HL-60/S4 treated with phorbol 12-myristate 13-acetate at 8.2 ng/mL for 4 days and 3 days (cell line): ENCODE measurements around the gene SHMT2.

ENCODE experiments used
- in situ Hi-C: fragments of 300-500 bp; cut with MboI; formaldehyde crosslinking; loops from 2 replicates; pipeline ENCODE4 v1.15.0; 2022; ENCODE audit warnings: low sequenced_read_pairs

The SHMT2 gene

GRCh38 chr12:57223191-57224165 is 6.0 kb upstream of the SHMT2 start:
- in situ Hi-C loops = no loop called here

GRCh38 chr12:57224278-57224972 is 5.1 kb upstream of the SHMT2 start:
- in situ Hi-C loops = no loop called here

GRCh38 chr12:57224973-57225679 is 4.4 kb upstream of the SHMT2 start:
- in situ Hi-C loops = no loop called here

- in situ Hi-C loops = no loop called here
These were observed 3.8 kb upstream of the SHMT2 start for GRCh38 chr12:57225680-57226210.

- in situ Hi-C loops = no loop called here
These were observed 2.8 kb upstream of the SHMT2 start for GRCh38 chr12:57226588-57227314.

- in situ Hi-C loops = no loop called here
These were observed 2.0 kb upstream of the SHMT2 start for GRCh38 chr12:57227315-57228115.

GRCh38 chr12:57229046-57229633 is 371 bp upstream of the SHMT2 start:
- in situ Hi-C loops = no loop called here

GRCh38 chr12:57230381-57231155 is 1.1 kb downstream of the SHMT2 start:
- in situ Hi-C loops = no loop called here

- in situ Hi-C loops = no loop called here
These were observed 1.9 kb downstream of the SHMT2 start for GRCh38 chr12:57231276-57232021.

DNA sequence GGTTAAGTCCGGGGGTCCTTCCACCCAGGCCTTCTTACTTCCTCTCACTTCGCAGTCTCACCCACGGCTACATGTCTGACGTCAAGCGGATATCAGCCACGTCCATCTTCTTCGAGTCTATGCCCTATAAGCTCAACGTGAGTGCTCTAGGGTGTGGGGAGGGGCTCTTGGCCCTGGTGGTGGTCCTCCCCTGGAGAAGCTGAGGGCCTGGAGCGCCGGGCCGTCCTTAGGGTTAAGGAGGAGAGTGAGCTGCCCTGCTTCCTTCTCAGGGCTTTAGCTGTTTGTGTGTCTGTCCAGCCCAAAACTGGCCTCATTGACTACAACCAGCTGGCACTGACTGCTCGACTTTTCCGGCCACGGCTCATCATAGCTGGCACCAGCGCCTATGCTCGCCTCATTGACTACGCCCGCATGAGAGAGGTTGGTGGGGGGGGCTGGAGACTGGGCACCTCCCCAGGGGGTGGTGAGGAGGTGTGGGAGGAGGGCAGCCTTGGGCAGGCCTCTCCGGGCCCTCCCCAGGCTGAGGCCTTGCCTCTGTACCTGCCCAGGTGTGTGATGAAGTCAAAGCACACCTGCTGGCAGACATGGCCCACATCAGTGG is 2.7 kb downstream of the SHMT2 start:
- in situ Hi-C loops = no loop called here

DNA sequence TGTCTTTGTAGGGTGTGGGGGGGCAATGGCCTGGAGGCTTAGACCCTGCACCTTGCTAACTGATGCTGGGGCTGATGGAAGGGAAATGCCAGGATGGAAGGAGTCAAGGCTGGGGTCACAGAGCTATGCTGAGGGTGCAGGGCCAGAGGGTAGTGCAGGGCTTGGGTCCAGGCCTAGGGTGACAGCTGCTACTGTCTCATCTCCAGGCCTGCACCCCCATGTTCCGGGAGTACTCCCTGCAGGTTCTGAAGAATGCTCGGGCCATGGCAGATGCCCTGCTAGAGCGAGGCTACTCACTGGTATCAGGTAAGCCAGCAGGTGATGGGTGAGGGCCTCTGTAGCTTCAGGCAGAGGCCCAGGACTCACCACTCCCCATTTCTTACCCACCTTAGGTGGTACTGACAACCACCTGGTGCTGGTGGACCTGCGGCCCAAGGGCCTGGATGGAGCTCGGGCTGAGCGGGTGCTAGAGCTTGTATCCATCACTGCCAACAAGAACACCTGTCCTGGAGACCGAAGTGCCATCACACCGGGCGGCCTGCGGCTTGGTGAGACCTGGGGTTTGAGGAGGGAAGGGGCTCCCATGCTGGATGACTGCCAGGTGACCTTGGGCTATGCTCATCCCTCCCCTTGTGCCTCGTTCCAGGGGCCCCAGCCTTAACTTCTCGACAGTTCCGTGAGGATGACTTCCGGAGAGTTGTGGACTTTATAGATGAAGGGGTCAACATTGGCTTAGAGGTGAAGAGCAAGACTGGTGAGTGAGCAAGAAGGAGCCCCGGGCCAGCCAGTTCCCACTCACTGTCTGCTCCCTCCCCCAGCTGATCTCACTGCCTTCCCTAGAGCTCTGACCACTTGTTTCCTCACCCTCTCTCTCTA is 4.1 kb downstream of the SHMT2 start:
- in situ Hi-C loops = no loop called here

DNA sequence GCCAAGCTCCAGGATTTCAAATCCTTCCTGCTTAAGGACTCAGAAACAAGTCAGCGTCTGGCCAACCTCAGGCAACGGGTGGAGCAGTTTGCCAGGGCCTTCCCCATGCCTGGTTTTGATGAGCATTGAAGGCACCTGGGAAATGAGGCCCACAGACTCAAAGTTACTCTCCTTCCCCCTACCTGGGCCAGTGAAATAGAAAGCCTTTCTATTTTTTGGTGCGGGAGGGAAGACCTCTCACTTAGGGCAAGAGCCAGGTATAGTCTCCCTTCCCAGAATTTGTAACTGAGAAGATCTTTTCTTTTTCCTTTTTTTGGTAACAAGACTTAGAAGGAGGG is 4.7 kb downstream of the SHMT2 start:
- in situ Hi-C loops = no loop called here

DNA sequence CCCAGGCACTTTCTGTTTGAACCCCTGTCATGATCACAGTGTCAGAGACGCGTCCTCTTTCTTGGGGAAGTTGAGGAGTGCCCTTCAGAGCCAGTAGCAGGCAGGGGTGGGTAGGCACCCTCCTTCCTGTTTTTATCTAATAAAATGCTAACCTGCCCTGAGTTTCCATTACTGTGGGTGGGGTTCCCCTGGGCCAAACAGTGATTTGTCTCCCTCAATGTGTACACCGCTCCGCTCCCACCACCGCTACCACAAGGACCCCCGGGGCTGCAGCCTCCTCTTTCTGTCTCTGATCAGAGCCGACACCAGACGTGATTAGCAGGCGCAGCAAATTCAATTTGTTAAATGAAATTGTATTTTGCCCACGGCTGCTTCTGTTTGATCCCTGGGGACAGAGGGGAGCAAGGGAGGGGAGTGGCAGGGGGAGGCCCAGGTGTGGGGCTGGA is 5.1 kb downstream of the SHMT2 start:
- in situ Hi-C loops = no loop called here

- in situ Hi-C loops = no loop called here
These were observed 5.7 kb downstream of the SHMT2 start for GRCh38 chr12:57235017-57235727.

- in situ Hi-C loops = no loop called here
These were observed 6.2 kb downstream of the SHMT2 start for GRCh38 chr12:57235728-57236131.
